GM18511 (cell line): ENCODE data around the gene NHERF1.

Experiments
- ATAC-seq: cut with Tn5 transposase; IDR thresholded peaks from one replicate; pipeline ENCODE4 v1.9.1; 2021; ENCODE audit warnings: mild to moderate bottlenecking, moderate library complexity; ENCODE audit not compliant: unreplicated experiment

NHERF1 gene

GRCh38 chr17:74807441-74807840 lies 59.0 kb downstream of the NHERF1 start:
- no peak for ATAC-seq

GRCh38 chr17:74807925-74808324 lies 59.5 kb downstream of the NHERF1 start:
- no peak for ATAC-seq

- ATAC-seq, result no peak
Measured at GRCh38 chr17:74808714-74809430, 60.4 kb downstream of the NHERF1 start.

- ATAC-seq, result no peak
Measured at GRCh38 chr17:74810699-74811485, 62.5 kb downstream of the NHERF1 start.

- no peak for ATAC-seq
Measured at GRCh38 chr17:74812109-74813009, 63.9 kb downstream of the NHERF1 start.

- ATAC-seq, result no peak
Measured at GRCh38 chr17:74814453-74814852, 66.0 kb downstream of the NHERF1 start.

GRCh38 chr17:74815067-74815466 lies 66.6 kb downstream of the NHERF1 start:
- ATAC-seq, result no peak

GRCh38 chr17:74815550-74816370 lies 67.3 kb downstream of the NHERF1 start:
- no peak for ATAC-seq

- no peak for ATAC-seq
Measured at GRCh38 chr17:74816905-74817620, 68.6 kb downstream of the NHERF1 start.

GRCh38 chr17:74818291-74818938 lies 70.0 kb downstream of the NHERF1 start:
- no peak for ATAC-seq
